DMS 273 (cell line): ENCODE results near the gene SRMS.

ENCODE experiments used
- DNase-seq: peaks from one replicate; lab custom pipeline; 2025; ENCODE audit not compliant: unreplicated experiment; lab: John Stamatoyannopoulos, UW

Gene SRMS

GRCh38 chr20:63547725-63548480, at the start of gene SRMS:
Gene SRMS (minus strand): TSS chr20:63547749. CDS start chr20:63547463, 286 bp downstream.
- DNase-seq, result peak; percentile 59

- no peak for DNase-seq
These were observed 48.9 kb upstream of the SRMS start for GRCh38 chr20:63596423-63596822.

- DNase-seq, result no peak
These were observed 48.0 kb upstream of the SRMS start for GRCh38 chr20:63595416-63596127.

- no peak for DNase-seq
These were observed 46.6 kb upstream of the SRMS start for GRCh38 chr20:63594043-63594561.

GRCh38 chr20:63592661-63593060, 45.1 kb upstream of the SRMS start:
- DNase-seq, result no peak

- no peak for DNase-seq
These were observed 44.3 kb upstream of the SRMS start for GRCh38 chr20:63591786-63592355.

- DNase-seq, result no peak
These were observed 43.6 kb upstream of the SRMS start for GRCh38 chr20:63591147-63591533.

- DNase-seq, result no peak
These were observed 42.9 kb upstream of the SRMS start for GRCh38 chr20:63590218-63591146.

- DNase-seq, result no peak
These were observed 42.0 kb upstream of the SRMS start for GRCh38 chr20:63589261-63590217.

- DNase-seq, result no peak
These were observed 41.1 kb upstream of the SRMS start for GRCh38 chr20:63588641-63589041.

- DNase-seq, result no peak
These were observed 40.4 kb upstream of the SRMS start for GRCh38 chr20:63587776-63588591.

- DNase-seq, result no peak
These were observed 39.7 kb upstream of the SRMS start for GRCh38 chr20:63587256-63587655.

GRCh38 chr20:63586797-63587196, 39.2 kb upstream of the SRMS start:
- DNase-seq, result no peak

- DNase-seq, result no peak
These were observed 38.3 kb upstream of the SRMS start for GRCh38 chr20:63585616-63586565.

- no peak for DNase-seq
These were observed 35.0 kb upstream of the SRMS start for GRCh38 chr20:63582382-63583063.

GRCh38 chr20:63580796-63581461, 33.4 kb upstream of the SRMS start:
- peak; percentile 71 for DNase-seq
